Fibroblast of villous mesenchyme (primary cell): Measurements from ENCODE around the gene OSMR. TPM values are rescaled to one million over a fixed set of nuclear protein-coding genes. Genes with fewer than 3 reads are reported as not detected.

ENCODE experiments used
- DNase-seq: peaks from one replicate; pipeline ENCODE4 v3.0.0-alpha.2; 2010; ENCODE audit warnings: low read depth
- H3K4me3 ChIP-seq: 2 replicates; pipeline ENCODE4 v1.5.1; 2011; ENCODE audit warnings: low read depth, mild to moderate bottlenecking, low read length
- CTCF ChIP-seq: IDR thresholded peaks from 2 replicates; pipeline ENCODE4 v1.5.1; 2012; ENCODE audit warnings: low read depth, mild to moderate bottlenecking, low read length; ENCODE audit not compliant: insufficient read depth
- total RNA-seq: library from RNA; depleted of rRNA; stranded (reverse); fragments of >200 nt; gene quantifications from 2 replicates; pipeline ENCODE4 v1.2.3, GENCODE V29; 2012

The OSMR gene
- total RNA-seq, 1 donor, result 114 TPM

GRCh38 chr5:38923661-38924451 lies 78.0 kb downstream of the OSMR start:
- no peak overlapping the region for H3K4me3 ChIP-seq
- peak; percentile 93 for DNase-seq
- no peak for TF ChIP-seq CTCF

GRCh38 chr5:38925154-38925925 lies 79.5 kb downstream of the OSMR start:
- TF ChIP-seq CTCF, result no peak
- DNase-seq, result peak; percentile 66
- H3K4me3 ChIP-seq, result no peak overlapping the region

GRCh38 chr5:38926121-38926520 lies 80.3 kb downstream of the OSMR start:
- no peak overlapping the region for H3K4me3 ChIP-seq
- no peak for TF ChIP-seq CTCF
- DNase-seq, result peak; percentile 31

- no peak overlapping the region for H3K4me3 ChIP-seq
- no peak for TF ChIP-seq CTCF
- DNase-seq, result no peak
Observed at GRCh38 chr5:38927470-38927869, 81.7 kb downstream of the OSMR start.

- H3K4me3 ChIP-seq, result no peak overlapping the region
- no peak for DNase-seq
- no peak for TF ChIP-seq CTCF
Observed at GRCh38 chr5:38929838-38930237, 84.0 kb downstream of the OSMR start.

GRCh38 chr5:38931731-38932130 lies 85.9 kb downstream of the OSMR start:
- DNase-seq, result no peak

More at GRCh38 chr5:38931731-38932130, 85.9 kb downstream of the OSMR start:
- no peak overlapping the region for H3K4me3 ChIP-seq
- no peak for TF ChIP-seq CTCF
